ENCODE results near the gene ERN1.

ERN1 gene

GRCh38 chr17:64177311-64178010, 47.5 kb upstream of the ERN1 start:
- no peak overlapping the region for H3K4me2 ChIP-seq (ENCODE audit: insufficient read depth, low read length, poor library complexity, severe bottlenecking)
- no peaks in the 10 kb centered on the region for H3K79me1 ChIP-seq (ENCODE audit: low read depth, low read length)
- H4K8ac ChIP-seq (ENCODE audit: low read depth, low read length): no peak overlapping the region
- H2BK120ac ChIP-seq (ENCODE audit: low read depth, low read length): no peak overlapping the region
- no peak overlapping the region for H3K9ac ChIP-seq (ENCODE audit: low read depth, low read length, poor library complexity)
- no peak overlapping the region for H3K18ac ChIP-seq (ENCODE audit: low read length)
- no peak overlapping the region for H3K27ac ChIP-seq (replicated peaks; ENCODE audit: low read length)
- H3K14ac ChIP-seq (ENCODE audit: low read length): no peak overlapping the region
- DNase-seq (ENCODE audit: low spot score): no peak
- WGBS, 2 donors (ENCODE audit: extremely low coverage in 2 of 2, insufficient read length in 2 of 2, insufficient replicate concordance in 1 of 2): no CpG with 5 or more reads among the region's 7 CpGs
- no peak overlapping the region for H2BK15ac ChIP-seq (ENCODE audit: low read length)
- peaks cover 0 to 28% of the 10 kb centered on the region in 2 donors for H3K36me3 ChIP-seq (replicated peaks in 1 of 2; ENCODE audit: control insufficient read depth in 2 of 2, insufficient read depth in 2 of 2, low read length in 2 of 2)
- no peak overlapping the region for H2AFZ ChIP-seq (ENCODE audit: low read length)
- H2BK12ac ChIP-seq (ENCODE audit: low read length): no peak overlapping the region
- H3K27me3 ChIP-seq (ENCODE audit: control insufficient read depth in 3 of 3, insufficient read depth in 3 of 3, low read depth in 1 of 3, low read length in 3 of 3): no peaks in the 10 kb centered on the region
- peaks cover 0 to 3% of the 10 kb centered on the region in 2 donors for H3K4me1 ChIP-seq (ENCODE audit: control insufficient read depth in 2 of 2, insufficient read depth in 1 of 2, low read depth in 1 of 2, low read length in 2 of 2)
- H3K4me3 ChIP-seq (ENCODE audit: low read length in 2 of 2): no peak overlapping the region
- peaks cover 0 to 1% of the 10 kb centered on the region in 2 donors for H3K9me3 ChIP-seq (replicated peaks in 1 of 2; ENCODE audit: control insufficient read depth in 2 of 2, insufficient read depth in 1 of 2, low read depth in 1 of 2, low read length in 2 of 2)
- no peak overlapping the region for H3K4ac ChIP-seq (ENCODE audit: low read length)
- H2BK5ac ChIP-seq (ENCODE audit: low read length): no peak overlapping the region
- H2AK5ac ChIP-seq (ENCODE audit: low read depth, low read length): no peak overlapping the region
- no peak overlapping the region for H3K23ac ChIP-seq (ENCODE audit: low read depth, low read length, poor library complexity)
- H4K91ac ChIP-seq (ENCODE audit: low read depth, low read length, poor library complexity): no peak overlapping the region

DNA sequence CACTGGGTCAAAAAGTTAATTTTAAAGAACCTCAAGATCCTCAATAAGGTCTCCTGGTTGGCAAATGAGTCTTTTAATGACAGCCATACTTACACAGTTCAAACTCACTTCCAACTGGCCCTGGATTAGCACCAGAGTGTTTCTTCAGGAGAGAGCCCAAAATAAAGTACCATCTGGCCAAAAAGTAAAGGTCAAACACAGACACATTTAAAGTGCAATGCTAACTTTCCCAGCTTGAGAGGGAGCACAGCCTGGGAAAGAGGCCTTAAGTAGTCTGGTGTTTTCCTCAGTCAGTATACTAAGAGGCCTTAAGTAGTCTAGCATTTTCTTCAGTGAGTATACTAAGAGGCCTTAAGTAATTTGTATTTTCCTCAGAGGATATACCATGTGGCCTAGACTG, 46.6 kb upstream of the ERN1 start:
- Histone ChIP-seq H3K36me3 (replicated peaks in 1 of 2; ENCODE audit: control insufficient read depth in 2 of 2, insufficient read depth in 2 of 2, low read length in 2 of 2) (peaks cover 0 to 29% of the 10 kb centered on the region in 2 donors), H3K4me3 (ENCODE audit: low read length in 2 of 2) (no peak overlapping the region), H2BK15ac (ENCODE audit: low read length) (no peak overlapping the region), H3K23ac (ENCODE audit: low read depth, low read length, poor library complexity) (no peak overlapping the region), H3K79me1 (ENCODE audit: low read depth, low read length) (no peaks in the 10 kb centered on the region), H2BK120ac (ENCODE audit: low read depth, low read length) (no peak overlapping the region), H4K8ac (ENCODE audit: low read depth, low read length) (no peak overlapping the region), H3K27ac (replicated peaks; ENCODE audit: low read length) (no peak overlapping the region), H2AFZ (ENCODE audit: low read length) (no peak overlapping the region), H3K9ac (ENCODE audit: low read depth, low read length, poor library complexity) (no peak overlapping the region), H3K4me2 (ENCODE audit: insufficient read depth, low read length, poor library complexity, severe bottlenecking) (no peak overlapping the region), H3K14ac (ENCODE audit: low read length) (no peak overlapping the region), H3K18ac (ENCODE audit: low read length) (no peak overlapping the region), H3K4me1 (ENCODE audit: control insufficient read depth in 2 of 2, insufficient read depth in 1 of 2, low read depth in 1 of 2, low read length in 2 of 2) (peaks cover 0 to 3% of the 10 kb centered on the region in 2 donors), H3K9me3 (replicated peaks in 1 of 2; ENCODE audit: control insufficient read depth in 2 of 2, insufficient read depth in 1 of 2, low read depth in 1 of 2, low read length in 2 of 2) (peaks cover 0 to 1% of the 10 kb centered on the region in 2 donors), H2AK5ac (ENCODE audit: low read depth, low read length) (no peak overlapping the region), H3K27me3 (ENCODE audit: control insufficient read depth in 3 of 3, insufficient read depth in 3 of 3, low read depth in 1 of 3, low read length in 3 of 3) (no peaks in the 10 kb centered on the region), H2BK5ac (ENCODE audit: low read length) (no peak overlapping the region), H3K4ac (ENCODE audit: low read length) (no peak overlapping the region), H4K91ac (ENCODE audit: low read depth, low read length, poor library complexity) (no peak overlapping the region), H2BK12ac (ENCODE audit: low read length) (no peak overlapping the region)
- no peak for DNase-seq (ENCODE audit: low spot score)

GRCh38 chr17:64174686-64175456, 44.9 kb upstream of the ERN1 start:
- no peak overlapping the region for H3K23ac ChIP-seq (ENCODE audit: low read depth, low read length, poor library complexity)
- no peak overlapping the region for H3K4ac ChIP-seq (ENCODE audit: low read length)
- no peak overlapping the region for H4K91ac ChIP-seq (ENCODE audit: low read depth, low read length, poor library complexity)
- no peak overlapping the region for H3K14ac ChIP-seq (ENCODE audit: low read length)
- no peak overlapping the region for H2BK120ac ChIP-seq (ENCODE audit: low read depth, low read length)
- no peaks in the 10 kb centered on the region for H3K27me3 ChIP-seq (ENCODE audit: control insufficient read depth in 3 of 3, insufficient read depth in 3 of 3, low read depth in 1 of 3, low read length in 3 of 3)
- H4K8ac ChIP-seq (ENCODE audit: low read depth, low read length): no peak overlapping the region
- peaks cover 0 to 1% of the 10 kb centered on the region in 2 donors for H3K9me3 ChIP-seq (replicated peaks in 1 of 2; ENCODE audit: control insufficient read depth in 2 of 2, insufficient read depth in 1 of 2, low read depth in 1 of 2, low read length in 2 of 2)
- no peak overlapping the region for H3K4me3 ChIP-seq (ENCODE audit: low read length in 2 of 2)
- H3K36me3 ChIP-seq (replicated peaks in 1 of 2; ENCODE audit: control insufficient read depth in 2 of 2, insufficient read depth in 2 of 2, low read length in 2 of 2): peaks cover 1 to 44% of the 10 kb centered on the region in 2 donors
- H2AFZ ChIP-seq (ENCODE audit: low read length): no peak overlapping the region
- H3K4me2 ChIP-seq (ENCODE audit: insufficient read depth, low read length, poor library complexity, severe bottlenecking): no peak overlapping the region
- H2BK15ac ChIP-seq (ENCODE audit: low read length): no peak overlapping the region
- no peak overlapping the region for H2AK5ac ChIP-seq (ENCODE audit: low read depth, low read length)
- no peak overlapping the region for H3K27ac ChIP-seq (replicated peaks; ENCODE audit: low read length)
- DNase-seq (ENCODE audit: low spot score): no peak
- WGBS, 2 donors (ENCODE audit: extremely low coverage in 2 of 2, insufficient read length in 2 of 2, insufficient replicate concordance in 1 of 2): no CpG with 5 or more reads among the region's 7 CpGs
- peaks cover 0 to 3% of the 10 kb centered on the region in 2 donors for H3K4me1 ChIP-seq (ENCODE audit: control insufficient read depth in 2 of 2, insufficient read depth in 1 of 2, low read depth in 1 of 2, low read length in 2 of 2)
- H3K9ac ChIP-seq (ENCODE audit: low read depth, low read length, poor library complexity): no peak overlapping the region
- H3K79me1 ChIP-seq (ENCODE audit: low read depth, low read length): no peaks in the 10 kb centered on the region
- no peak overlapping the region for H3K18ac ChIP-seq (ENCODE audit: low read length)
- H2BK5ac ChIP-seq (ENCODE audit: low read length): no peak overlapping the region
- H2BK12ac ChIP-seq (ENCODE audit: low read length): no peak overlapping the region

- Histone ChIP-seq H2AK5ac (ENCODE audit: low read depth, low read length) (no peak overlapping the region), H3K27ac (replicated peaks; ENCODE audit: low read length) (no peak overlapping the region), H2AFZ (ENCODE audit: low read length) (no peak overlapping the region), H3K9me3 (replicated peaks in 1 of 2; ENCODE audit: control insufficient read depth in 2 of 2, insufficient read depth in 1 of 2, low read depth in 1 of 2, low read length in 2 of 2) (peaks cover 0 to 1% of the 10 kb centered on the region in 2 donors), H3K4me3 (ENCODE audit: low read length in 2 of 2) (no peak overlapping the region), H3K79me1 (ENCODE audit: low read depth, low read length) (no peaks in the 10 kb centered on the region), H3K14ac (ENCODE audit: low read length) (no peak overlapping the region), H3K4me2 (ENCODE audit: insufficient read depth, low read length, poor library complexity, severe bottlenecking) (no peak overlapping the region), H3K4me1 (ENCODE audit: control insufficient read depth in 2 of 2, insufficient read depth in 1 of 2, low read depth in 1 of 2, low read length in 2 of 2) (peaks cover 0 to 3% of the 10 kb centered on the region in 2 donors), H2BK15ac (ENCODE audit: low read length) (no peak overlapping the region), H3K27me3 (ENCODE audit: control insufficient read depth in 3 of 3, insufficient read depth in 3 of 3, low read depth in 1 of 3, low read length in 3 of 3) (no peaks in the 10 kb centered on the region), H3K18ac (ENCODE audit: low read length) (no peak overlapping the region), H2BK12ac (ENCODE audit: low read length) (no peak overlapping the region), H3K4ac (ENCODE audit: low read length) (no peak overlapping the region), H2BK120ac (ENCODE audit: low read depth, low read length) (no peak overlapping the region), H4K91ac (ENCODE audit: low read depth, low read length, poor library complexity) (no peak overlapping the region), H4K8ac (ENCODE audit: low read depth, low read length) (no peak overlapping the region), H3K23ac (ENCODE audit: low read depth, low read length, poor library complexity) (no peak overlapping the region), H3K36me3 (replicated peaks in 1 of 2; ENCODE audit: control insufficient read depth in 2 of 2, insufficient read depth in 2 of 2, low read length in 2 of 2) (peaks cover 1 to 46% of the 10 kb centered on the region in 2 donors), H3K9ac (ENCODE audit: low read depth, low read length, poor library complexity) (no peak overlapping the region), H2BK5ac (ENCODE audit: low read length) (no peak overlapping the region)
- WGBS, 2 donors (ENCODE audit: extremely low coverage in 2 of 2, insufficient read length in 2 of 2, insufficient replicate concordance in 1 of 2): no CpG with 5 or more reads among the region's 3 CpGs
- DNase-seq (ENCODE audit: low spot score): no peak
Observed at GRCh38 chr17:64173646-64174045, 43.7 kb upstream of the ERN1 start.
